GM10266 (cell line): ENCODE results near the gene SETD3.

Source experiments
- DNase-seq: peaks from one replicate; pipeline ENCODE4 v3.0.0; 2012; ENCODE audit errors: extremely low spot score
- TF ChIP-seq, protein P1 (sequence below): IDR thresholded peaks from 2 replicates; pipeline ENCODE4 v1.5.1; 2012; ENCODE audit warnings: mild to moderate bottlenecking, low read depth; ENCODE audit not compliant: control insufficient read depth, insufficient read depth; ENCODE audit errors: missing control alignments

The SETD3 gene

DNA sequence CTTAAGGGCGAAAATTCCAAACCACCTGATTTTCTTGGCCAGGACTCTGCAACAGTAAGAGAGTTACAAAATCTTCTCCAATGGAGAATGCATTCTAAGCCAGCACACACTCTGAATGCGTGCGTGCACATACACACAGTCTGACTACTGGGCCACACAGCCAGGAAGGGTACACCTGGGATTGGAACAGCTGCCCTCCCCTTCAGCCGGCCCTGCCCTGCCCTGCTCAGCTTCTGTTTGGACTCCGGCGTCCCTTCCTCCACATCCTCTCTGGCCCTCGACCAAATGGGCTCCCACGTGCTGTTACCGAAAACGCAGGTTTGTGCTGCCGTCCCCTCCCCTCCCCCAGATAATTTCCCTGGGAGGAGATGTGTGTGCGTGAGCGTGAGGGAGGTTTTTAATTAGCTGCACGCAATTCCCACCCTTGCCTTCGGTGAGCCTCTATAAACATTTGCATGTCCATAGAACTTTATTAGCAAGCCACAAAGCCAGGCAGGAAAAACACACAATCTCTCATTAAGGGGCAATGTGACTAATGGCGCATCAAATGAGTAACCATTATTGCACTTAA lies 43.5 kb upstream of the SETD3 start:
- TF ChIP-seq, protein P1, sequence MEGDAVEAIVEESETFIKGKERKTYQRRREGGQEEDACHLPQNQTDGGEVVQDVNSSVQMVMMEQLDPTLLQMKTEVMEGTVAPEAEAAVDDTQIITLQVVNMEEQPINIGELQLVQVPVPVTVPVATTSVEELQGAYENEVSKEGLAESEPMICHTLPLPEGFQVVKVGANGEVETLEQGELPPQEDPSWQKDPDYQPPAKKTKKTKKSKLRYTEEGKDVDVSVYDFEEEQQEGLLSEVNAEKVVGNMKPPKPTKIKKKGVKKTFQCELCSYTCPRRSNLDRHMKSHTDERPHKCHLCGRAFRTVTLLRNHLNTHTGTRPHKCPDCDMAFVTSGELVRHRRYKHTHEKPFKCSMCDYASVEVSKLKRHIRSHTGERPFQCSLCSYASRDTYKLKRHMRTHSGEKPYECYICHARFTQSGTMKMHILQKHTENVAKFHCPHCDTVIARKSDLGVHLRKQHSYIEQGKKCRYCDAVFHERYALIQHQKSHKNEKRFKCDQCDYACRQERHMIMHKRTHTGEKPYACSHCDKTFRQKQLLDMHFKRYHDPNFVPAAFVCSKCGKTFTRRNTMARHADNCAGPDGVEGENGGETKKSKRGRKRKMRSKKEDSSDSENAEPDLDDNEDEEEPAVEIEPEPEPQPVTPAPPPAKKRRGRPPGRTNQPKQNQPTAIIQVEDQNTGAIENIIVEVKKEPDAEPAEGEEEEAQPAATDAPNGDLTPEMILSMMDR = no peak
- DNase-seq = no peak

DNA sequence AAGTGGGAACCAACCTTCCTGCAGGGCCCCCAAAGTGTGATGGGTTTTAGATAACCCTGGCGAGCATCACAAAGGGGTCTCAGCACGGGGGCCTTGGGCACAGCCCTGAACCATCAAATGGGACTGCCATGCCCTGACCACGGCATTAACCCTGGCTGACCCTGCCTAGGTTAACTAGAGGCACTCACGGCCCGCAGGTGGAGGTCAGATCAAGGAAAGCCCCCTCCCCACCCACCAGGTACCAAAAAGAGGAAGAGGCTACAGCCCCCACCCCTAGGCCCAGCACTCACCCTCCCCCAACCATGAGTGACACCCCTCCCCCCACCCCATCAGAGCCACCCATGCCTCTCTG lies 43.0 kb upstream of the SETD3 start:
- DNase-seq = no peak
- TF ChIP-seq, protein P1 = no peak

- TF ChIP-seq, protein P1 = no peak
- DNase-seq = no peak
Measured at GRCh38 chr14:99522934-99523703, 42.5 kb upstream of the SETD3 start.

GRCh38 chr14:99522457-99522891 lies 41.8 kb upstream of the SETD3 start:
- DNase-seq = no peak

DNA sequence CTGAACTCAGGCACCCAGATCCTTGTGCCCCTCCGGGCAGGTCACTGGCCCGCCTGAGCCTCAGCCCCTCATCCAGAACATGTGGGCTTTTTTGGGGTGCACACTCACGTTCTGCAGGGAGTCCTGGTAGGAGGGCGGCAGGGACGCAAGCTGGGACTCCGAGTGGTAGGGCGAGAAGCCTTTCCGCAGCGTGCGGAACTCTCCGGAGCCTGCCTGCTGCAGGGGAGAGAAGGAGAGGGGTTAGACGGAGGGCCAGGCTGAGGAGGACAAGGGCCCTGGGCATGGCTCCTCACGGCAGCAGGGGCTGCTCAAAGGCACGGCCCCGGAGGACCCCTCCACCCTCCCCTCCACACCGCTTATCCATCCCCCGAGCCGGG lies 41.4 kb upstream of the SETD3 start:
- TF ChIP-seq, protein P1 = no peak
- DNase-seq = no peak

More at GRCh38 chr14:99522457-99522891, 41.8 kb upstream of the SETD3 start:
- TF ChIP-seq, protein P1 = no peak

GRCh38 chr14:99521176-99522024 lies 40.7 kb upstream of the SETD3 start:
- TF ChIP-seq, protein P1 = no peak
- no peak for DNase-seq

DNA sequence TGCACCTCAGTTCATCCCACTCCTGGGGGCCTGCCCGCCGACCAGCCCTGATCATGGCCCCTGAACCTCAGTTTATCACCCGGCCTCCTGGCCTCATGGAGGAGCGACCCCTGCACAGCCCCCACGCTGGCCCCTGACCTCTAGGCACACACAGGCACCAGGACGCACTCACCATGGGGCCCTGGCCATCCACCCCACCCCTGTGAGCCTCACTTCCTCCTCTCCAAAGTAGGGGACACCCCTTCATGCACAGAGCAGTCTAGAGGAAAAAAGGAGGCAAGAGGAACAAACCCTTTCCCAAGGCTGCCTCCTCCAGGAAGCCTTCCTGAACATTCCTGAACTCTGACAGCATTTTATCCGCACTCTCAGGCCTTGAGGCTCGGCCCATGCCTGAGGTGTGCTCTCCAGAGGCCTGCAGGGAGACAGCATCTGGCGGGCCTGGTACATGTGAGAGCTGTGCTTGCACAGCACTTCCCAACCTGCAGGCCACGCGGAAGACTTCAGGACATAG lies 40.0 kb upstream of the SETD3 start:
- TF ChIP-seq, protein P1 = no peak

More for the DNA sequence above, 40.0 kb upstream of the SETD3 start:
- no peak for DNase-seq
